Measurements from ENCODE around the gene LAMA3. TPM values are rescaled to one million over a fixed set of nuclear protein-coding genes. Genes with fewer than 3 reads are reported as not detected.

LAMA3 gene
- polyA plus RNA-seq, 1 of the 3 experiments (the other 2 are of a cell fraction), result 3.5 TPM

- TF ChIP-seq SMC3 (IDR thresholded peaks at IDR 0.05; ENCODE audit: low read depth, low read length) (no peak), CHD2 (IDR thresholded peaks at IDR 0.05; ENCODE audit: low read length, partially characterized antibody) (peak; percentile 57), NRF1 (IDR thresholded peaks at IDR 0.05; ENCODE audit: low read depth, low read length) (no peak), MXI1 (IDR thresholded peaks at IDR 0.05; ENCODE audit: low read depth, low read length) (peak; percentile 50; the same call in 1 of the 2 replicates), FOXJ3 (CRISPR knock-in tag; IDR thresholded peaks at IDR 0.05) (no peak), TAF1 (IDR thresholded peaks at IDR 0.05; ENCODE audit: borderline replicate concordance, low read depth, low read length) (0 out of 2 replicates have a peak, but pooled peaks have one; percentile 28), RXRA (IDR thresholded peaks at IDR 0.05; ENCODE audit: borderline replicate concordance, low read depth) (no peak), RAD21 (IDR thresholded peaks at IDR 0.05; ENCODE audit: low read length) (no peak)
- TF ChIP-seq, protein P1, sequence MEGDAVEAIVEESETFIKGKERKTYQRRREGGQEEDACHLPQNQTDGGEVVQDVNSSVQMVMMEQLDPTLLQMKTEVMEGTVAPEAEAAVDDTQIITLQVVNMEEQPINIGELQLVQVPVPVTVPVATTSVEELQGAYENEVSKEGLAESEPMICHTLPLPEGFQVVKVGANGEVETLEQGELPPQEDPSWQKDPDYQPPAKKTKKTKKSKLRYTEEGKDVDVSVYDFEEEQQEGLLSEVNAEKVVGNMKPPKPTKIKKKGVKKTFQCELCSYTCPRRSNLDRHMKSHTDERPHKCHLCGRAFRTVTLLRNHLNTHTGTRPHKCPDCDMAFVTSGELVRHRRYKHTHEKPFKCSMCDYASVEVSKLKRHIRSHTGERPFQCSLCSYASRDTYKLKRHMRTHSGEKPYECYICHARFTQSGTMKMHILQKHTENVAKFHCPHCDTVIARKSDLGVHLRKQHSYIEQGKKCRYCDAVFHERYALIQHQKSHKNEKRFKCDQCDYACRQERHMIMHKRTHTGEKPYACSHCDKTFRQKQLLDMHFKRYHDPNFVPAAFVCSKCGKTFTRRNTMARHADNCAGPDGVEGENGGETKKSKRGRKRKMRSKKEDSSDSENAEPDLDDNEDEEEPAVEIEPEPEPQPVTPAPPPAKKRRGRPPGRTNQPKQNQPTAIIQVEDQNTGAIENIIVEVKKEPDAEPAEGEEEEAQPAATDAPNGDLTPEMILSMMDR (IDR thresholded peaks at IDR 0.05), result no peak
Measured at GRCh38 chr18:23994361-23994902, 305.2 kb downstream of the LAMA3 start (continued).

- no peak for TF ChIP-seq RAD21 (IDR thresholded peaks at IDR 0.05; ENCODE audit: low read length)
- TF ChIP-seq USF2 (IDR thresholded peaks at IDR 0.05; ENCODE audit: borderline replicate concordance, low read depth, low read length), result no peak
- TF ChIP-seq JUND (IDR thresholded peaks at IDR 0.05), result no peak
- no peak for TF ChIP-seq MEF2A (IDR thresholded peaks at IDR 0.05; ENCODE audit: borderline replicate concordance, low read depth)
- TF ChIP-seq YY1 (IDR thresholded peaks at IDR 0.05; ENCODE audit: low read depth), result no peak
- TF ChIP-seq NFIC (IDR thresholded peaks at IDR 0.05; ENCODE audit: borderline replicate concordance), result no peak
- no peak for TF ChIP-seq CHD2 (IDR thresholded peaks at IDR 0.05; ENCODE audit: low read length, partially characterized antibody)
- TF ChIP-seq POLR2AphosphoS5 (IDR thresholded peaks at IDR 0.05; ENCODE audit: low read depth, low read length), result no peak
- TF ChIP-seq, protein P2, sequence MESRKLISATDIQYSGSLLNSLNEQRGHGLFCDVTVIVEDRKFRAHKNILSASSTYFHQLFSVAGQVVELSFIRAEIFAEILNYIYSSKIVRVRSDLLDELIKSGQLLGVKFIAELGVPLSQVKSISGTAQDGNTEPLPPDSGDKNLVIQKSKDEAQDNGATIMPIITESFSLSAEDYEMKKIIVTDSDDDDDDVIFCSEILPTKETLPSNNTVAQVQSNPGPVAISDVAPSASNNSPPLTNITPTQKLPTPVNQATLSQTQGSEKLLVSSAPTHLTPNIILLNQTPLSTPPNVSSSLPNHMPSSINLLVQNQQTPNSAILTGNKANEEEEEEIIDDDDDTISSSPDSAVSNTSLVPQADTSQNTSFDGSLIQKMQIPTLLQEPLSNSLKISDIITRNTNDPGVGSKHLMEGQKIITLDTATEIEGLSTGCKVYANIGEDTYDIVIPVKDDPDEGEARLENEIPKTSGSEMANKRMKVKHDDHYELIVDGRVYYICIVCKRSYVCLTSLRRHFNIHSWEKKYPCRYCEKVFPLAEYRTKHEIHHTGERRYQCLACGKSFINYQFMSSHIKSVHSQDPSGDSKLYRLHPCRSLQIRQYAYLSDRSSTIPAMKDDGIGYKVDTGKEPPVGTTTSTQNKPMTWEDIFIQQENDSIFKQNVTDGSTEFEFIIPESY (IDR thresholded peaks at IDR 0.05; ENCODE audit: borderline replicate concordance, low read depth), result no peak
- no peak for TF ChIP-seq MAX (IDR thresholded peaks at IDR 0.05; ENCODE audit: low read depth)
- WGBS (ENCODE audit: low lambda C conversion rate), result 95% methylated on average over 13 of the region's 13 CpGs
- no peaks in the 10 kb centered on the region for H3K36me3 ChIP-seq (replicated peaks in 1 of 2; ENCODE audit: control insufficient read depth in 1 of 2, insufficient read depth in 2 of 2, low read length in 1 of 2)
- CTCF ChIA-PET, result interaction anchor here (0.6 to 1.4 kb wide), 2 partner anchors 12 to 51 kb away, joined by 3 to 4 read pairs; no protein-coding TSS in a partner anchor
- no peaks in the 10 kb centered on the region for H3K27me3 ChIP-seq (ENCODE audit: insufficient read depth)
- H3K9me2 ChIP-seq, result no peaks in the 10 kb centered on the region
- H4K20me1 ChIP-seq (ENCODE audit: insufficient read depth), result no peaks in the 10 kb centered on the region
- POLR2A ChIA-PET, result no interaction called here
- no peak overlapping the region for H3K9ac ChIP-seq
- H3K4me2 ChIP-seq, result no peak overlapping the region
- peaks cover 14% of the 10 kb centered on the region for H3F3A ChIP-seq (replicated peaks; ENCODE audit: insufficient read depth)
- peaks cover 8 to 24% of the 10 kb centered on the region in 2 experiments; a peak in 3 of 4 replicates for H3K4me1 ChIP-seq (ENCODE audit: control insufficient read depth in 1 of 2, insufficient read depth in 2 of 2, low read depth in 1 of 2, low read length in 1 of 2)
- H3K27ac ChIP-seq (ENCODE audit: low read depth in 2 of 2, low read length in 1 of 2), result no peak overlapping the region; a peak in 1 of 4 replicates
- H3K4me3 ChIP-seq (ENCODE audit: low read depth in 2 of 2, low read length in 1 of 2), result no peak overlapping the region
- no peaks in the 10 kb centered on the region for H3K9me3 ChIP-seq
- no peak overlapping the region for H2AFZ ChIP-seq (ENCODE audit: low read depth)
- no peaks in the 10 kb centered on the region for H3K79me2 ChIP-seq (ENCODE audit: insufficient read depth)
- no peak for DNase-seq
Measured at GRCh38 chr18:23995180-23995579, 305.9 kb downstream of the LAMA3 start.

Measured in SK-N-SH (cell line).